Lower leg skin (tissue), 3 donors: Measurements from ENCODE around the gene FOXP1.

Source experiments
- CTCF ChIP-seq, 3 donors: fragments of 450-650 bp; IDR thresholded peaks; one replicate each; pipeline ENCODE4 v1.5.1; 2016; ENCODE audit warnings: antibody characterized with exemption in 3 of 3, mild to moderate bottlenecking in 3 of 3, moderate library complexity in 2 of 3
- POLR2A ChIP-seq, 2 donors: fragments of 450-650 bp; IDR thresholded peaks; one replicate each; pipeline ENCODE4 v1.6.1; 2016 to 2017; ENCODE audit warnings: antibody characterized with exemption in 2 of 2, mild to moderate bottlenecking in 1 of 2, moderate library complexity in 1 of 2

GRCh38 chr3:71210257-71211007 lies 373.1 kb downstream of the FOXP1 start:
- TF ChIP-seq CTCF (IDR thresholded peaks at IDR 0.05): no peak
- no peak for TF ChIP-seq POLR2A (IDR thresholded peaks at IDR 0.05)
